ENCODE data around the gene NR2F1-AS1. TPM values are rescaled to one million over a fixed set of nuclear protein-coding genes. Genes with fewer than 3 reads are reported as not detected.

NR2F1-AS1 gene
- total and polyA plus RNA-seq, 2 experiments from 2014 or later: 0.59 to 4.5 TPM

GRCh38 chr5:93566091-93566490 is 14.9 kb downstream of the NR2F1-AS1 start (continued):
- TF ChIP-seq REST (IDR thresholded peaks at IDR 0.05; ENCODE audit: unreplicated experiment): no peak
- TF ChIP-seq NANOG (IDR thresholded peaks at IDR 0.05; ENCODE audit: borderline replicate concordance): no peak

GRCh38 chr5:93557021-93557604 is 23.9 kb downstream of the NR2F1-AS1 start:
- Mint-ChIP-seq H3K9me3 (no peaks in the 10 kb centered on the region), H3K36me3 (ENCODE audit: low read depth) (no peaks in the 10 kb centered on the region), H3K27me3 (ENCODE audit: insufficient read depth, low read depth, poor library complexity) (no peaks in the 10 kb centered on the region), H3K4me1 (no peaks in the 10 kb centered on the region), H3K27ac (no peak overlapping the region), H3K4me3 (no peak overlapping the region)
- ATAC-seq (no peak), DNase-seq (ENCODE audit: low spot score) (no peak)
- H3K4me2 ChIP-seq: no peak overlapping the region
- no peaks in the 10 kb centered on the region for H3K79me2 ChIP-seq (replicated peaks; ENCODE audit: insufficient read depth)
- no peaks in the 10 kb centered on the region for H4K20me1 ChIP-seq (replicated peaks; ENCODE audit: insufficient read depth)
- no peaks in the 10 kb centered on the region for H3K27me3 ChIP-seq (ENCODE audit: insufficient read depth)
- no peak overlapping the region for H3K4me3 ChIP-seq
- H3F3A ChIP-seq (replicated peaks; ENCODE audit: low read depth): no peaks in the 10 kb centered on the region
- no peak overlapping the region for H3K27ac ChIP-seq (ENCODE audit: low read depth)
- H3K36me3 ChIP-seq (ENCODE audit: insufficient read depth): no peaks in the 10 kb centered on the region
- no peak overlapping the region for H2AFZ ChIP-seq
- H3K4me1 ChIP-seq (ENCODE audit: insufficient read depth): no peaks in the 10 kb centered on the region
- H3K9me2 ChIP-seq (ENCODE audit: insufficient read depth): 0 out of 2 replicates have a peak, but pooled peaks cover 2% of the 10 kb centered on the region
- TF ChIP-seq ZNF114 (CRISPR knock-in tag; IDR thresholded peaks at IDR 0.05) (no peak), CREB1 (CRISPR knock-in tag; IDR thresholded peaks at IDR 0.05; ENCODE audit: low read depth) (no peak), ZNF462 (CRISPR knock-in tag; IDR thresholded peaks at IDR 0.05) (no peak), REST (IDR thresholded peaks at IDR 0.05; ENCODE audit: unreplicated experiment) (no peak), ZNF331 (CRISPR knock-in tag; IDR thresholded peaks at IDR 0.05; ENCODE audit: low read depth) (no peak), EZH2 (IDR thresholded peaks at IDR 0.05; ENCODE audit: low read depth, unreplicated experiment) (no peak), NANOG (IDR thresholded peaks at IDR 0.05; ENCODE audit: borderline replicate concordance) (no peak), CTCF (conservative IDR thresholded peaks at IDR 0.05; ENCODE audit: low read depth in 2 of 2) (no peak), POLR2AphosphoS5 (IDR thresholded peaks at IDR 0.05; ENCODE audit: low read depth) (no peak)
